ENCODE measurements around the gene CCDC88C. TPM values are rescaled to one million over a fixed set of nuclear protein-coding genes. Genes with fewer than 3 reads are reported as not detected.
A peak's percentile ranks its signal among the peaks of the same experiment; 100 is the strongest.

CCDC88C gene
- total RNA-seq, 2 donors from 2014 or later, result 32.5 to 54.4 TPM

DNA sequence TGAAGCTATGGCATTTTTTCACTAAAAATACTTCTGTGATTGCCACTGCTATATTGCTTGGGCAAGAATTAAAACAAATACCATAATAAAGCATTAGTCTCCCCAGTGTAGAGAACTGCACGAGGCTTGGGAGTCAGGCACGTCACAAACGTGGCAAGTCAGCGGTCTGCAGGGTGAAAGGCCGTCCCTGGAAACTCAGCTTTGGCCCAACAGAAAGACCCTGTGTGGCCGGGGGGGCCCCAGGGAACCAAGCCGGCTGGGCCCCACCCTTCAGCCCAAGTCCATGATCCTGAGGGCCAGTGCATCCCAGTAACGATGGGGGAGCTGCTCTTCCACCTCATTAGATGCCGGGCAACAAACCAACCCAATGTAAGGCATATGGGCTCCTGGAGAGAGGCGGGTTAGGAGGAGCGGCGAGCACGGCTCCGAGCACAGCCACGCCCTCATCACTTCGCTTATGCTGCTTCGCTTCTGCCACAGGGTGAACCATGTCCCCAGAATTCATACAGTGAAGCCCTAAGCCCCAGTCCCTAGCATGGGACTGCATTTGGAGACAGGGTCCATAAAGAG lies 122.3 kb downstream of the CCDC88C start:
- WGBS, result 96% methylated on average over 14 of the region's 17 CpGs

DNA sequence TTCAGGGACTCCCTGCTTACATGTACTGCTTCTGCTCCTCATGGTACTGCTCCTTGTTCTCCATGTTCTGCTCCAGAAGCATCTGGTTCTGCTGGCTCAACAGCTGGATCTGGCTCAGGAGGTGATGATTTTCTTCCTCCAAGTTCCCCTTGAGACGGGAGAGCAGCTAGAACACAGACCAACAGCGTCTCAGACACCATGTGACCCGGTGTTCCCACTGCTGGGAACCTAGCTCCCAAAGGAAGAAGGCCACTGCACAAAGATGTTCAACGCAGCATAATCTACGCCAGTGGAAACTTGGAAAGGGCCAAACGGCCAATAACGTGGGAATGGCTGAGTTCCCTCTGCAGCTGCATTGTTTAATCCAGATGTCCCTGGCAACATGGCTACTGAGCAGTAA lies 123.5 kb downstream of the CCDC88C start:
- DNase-seq (ENCODE audit: low spot score), result no peak
- 84% methylated on average over 7 of the region's 7 CpGs for WGBS
- Histone ChIP-seq H3K4me1 (replicated peaks) (no peaks in the 10 kb centered on the region), H3K27me3 (replicated peaks; ENCODE audit: insufficient read depth) (no peaks in the 10 kb centered on the region), H3K4me3 (no peak overlapping the region), H3K36me3 (no peaks in the 10 kb centered on the region), H3K9me3 (no peaks in the 10 kb centered on the region), H3K27ac (no peak overlapping the region)
- no peak for TF ChIP-seq POLR2A (IDR thresholded peaks at IDR 0.05)
- TF ChIP-seq POLR2AphosphoS5 (IDR thresholded peaks at IDR 0.05), result no peak
- TF ChIP-seq, protein P1, sequence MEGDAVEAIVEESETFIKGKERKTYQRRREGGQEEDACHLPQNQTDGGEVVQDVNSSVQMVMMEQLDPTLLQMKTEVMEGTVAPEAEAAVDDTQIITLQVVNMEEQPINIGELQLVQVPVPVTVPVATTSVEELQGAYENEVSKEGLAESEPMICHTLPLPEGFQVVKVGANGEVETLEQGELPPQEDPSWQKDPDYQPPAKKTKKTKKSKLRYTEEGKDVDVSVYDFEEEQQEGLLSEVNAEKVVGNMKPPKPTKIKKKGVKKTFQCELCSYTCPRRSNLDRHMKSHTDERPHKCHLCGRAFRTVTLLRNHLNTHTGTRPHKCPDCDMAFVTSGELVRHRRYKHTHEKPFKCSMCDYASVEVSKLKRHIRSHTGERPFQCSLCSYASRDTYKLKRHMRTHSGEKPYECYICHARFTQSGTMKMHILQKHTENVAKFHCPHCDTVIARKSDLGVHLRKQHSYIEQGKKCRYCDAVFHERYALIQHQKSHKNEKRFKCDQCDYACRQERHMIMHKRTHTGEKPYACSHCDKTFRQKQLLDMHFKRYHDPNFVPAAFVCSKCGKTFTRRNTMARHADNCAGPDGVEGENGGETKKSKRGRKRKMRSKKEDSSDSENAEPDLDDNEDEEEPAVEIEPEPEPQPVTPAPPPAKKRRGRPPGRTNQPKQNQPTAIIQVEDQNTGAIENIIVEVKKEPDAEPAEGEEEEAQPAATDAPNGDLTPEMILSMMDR (IDR thresholded peaks at IDR 0.05), result no peak
- intact Hi-C loops (cut with DNase I), result no loop called here

More for the DNA sequence above, 122.3 kb downstream of the CCDC88C start:
- no peak for DNase-seq (ENCODE audit: low spot score)
- no peak overlapping the region for H3K27ac ChIP-seq
- H3K27me3 ChIP-seq (replicated peaks; ENCODE audit: insufficient read depth), result no peaks in the 10 kb centered on the region
- H3K36me3 ChIP-seq, result no peaks in the 10 kb centered on the region
- no peak for TF ChIP-seq POLR2A (IDR thresholded peaks at IDR 0.05)
- TF ChIP-seq, protein P1 (IDR thresholded peaks at IDR 0.05), result no peak
- no peak for TF ChIP-seq POLR2AphosphoS5 (IDR thresholded peaks at IDR 0.05)
- no peak overlapping the region for H3K4me3 ChIP-seq
- no peaks in the 10 kb centered on the region for H3K9me3 ChIP-seq
- intact Hi-C loops (cut with DNase I), result no loop called here
- H3K4me1 ChIP-seq (replicated peaks), result no peaks in the 10 kb centered on the region

DNA sequence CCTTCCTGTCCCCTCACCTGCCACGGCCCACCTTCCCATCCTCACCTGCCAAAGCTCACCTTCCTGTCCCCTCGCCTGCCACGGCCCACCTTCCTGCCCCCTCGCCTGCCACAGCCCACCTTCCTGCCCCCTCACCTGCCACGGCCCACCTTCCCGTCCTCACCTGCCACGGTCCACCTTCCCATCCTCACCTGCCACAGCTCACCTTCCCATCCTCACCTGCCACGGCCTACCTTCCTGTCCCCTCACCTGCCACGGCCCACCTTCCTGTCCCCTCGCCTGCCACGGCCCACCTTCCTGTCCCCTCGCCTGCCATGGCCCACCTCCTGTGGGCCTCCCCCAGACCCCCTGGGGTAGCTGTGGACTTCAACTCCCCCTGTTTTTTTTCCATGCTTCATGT lies 124.3 kb downstream of the CCDC88C start:
- Histone ChIP-seq H3K27me3 (replicated peaks; ENCODE audit: insufficient read depth) (no peaks in the 10 kb centered on the region), H3K36me3 (no peaks in the 10 kb centered on the region), H3K9me3 (no peaks in the 10 kb centered on the region), H3K4me1 (replicated peaks) (no peaks in the 10 kb centered on the region), H3K27ac (no peak overlapping the region), H3K4me3 (no peak overlapping the region)
- 27% methylated on average over 12 of the region's 12 CpGs for WGBS
- intact Hi-C loops (cut with DNase I), result no loop called here
- TF ChIP-seq POLR2AphosphoS5 (IDR thresholded peaks at IDR 0.05) (no peak), POLR2A (IDR thresholded peaks at IDR 0.05) (no peak)
- TF ChIP-seq, protein P1 (IDR thresholded peaks at IDR 0.05), result no peak
- DNase-seq (ENCODE audit: low spot score), result no peak

DNA sequence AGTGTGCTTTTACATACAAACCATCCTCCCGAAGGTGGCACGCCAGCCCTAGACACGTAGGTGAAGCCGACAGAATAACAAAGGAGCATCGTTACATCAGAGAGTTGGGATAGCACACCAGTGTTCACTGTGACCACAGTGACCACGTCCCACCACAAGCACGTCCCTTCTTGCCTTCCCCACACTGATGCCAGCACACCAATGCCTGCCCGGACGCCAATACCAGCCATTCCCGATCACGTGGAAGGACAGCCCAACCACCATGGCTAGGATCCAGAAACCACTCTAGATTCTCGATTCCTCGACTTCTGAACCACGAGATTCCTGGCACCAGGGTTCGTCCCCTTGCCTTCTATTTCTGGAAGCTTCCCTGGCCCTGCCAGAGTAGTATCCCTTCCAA lies 125.1 kb downstream of the CCDC88C start:
- WGBS, result 75% methylated on average over 15 of the region's 15 CpGs

More for the DNA sequence above, 125.1 kb downstream of the CCDC88C start:
- H3K36me3 ChIP-seq, result no peaks in the 10 kb centered on the region
- H3K9me3 ChIP-seq, result no peaks in the 10 kb centered on the region
- DNase-seq (ENCODE audit: low spot score), result no peak
- peak overlapping the region; percentile 7 to 83 for H3K27ac ChIP-seq
- intact Hi-C loops (cut with DNase I), result no loop called here
- TF ChIP-seq, protein P1 (IDR thresholded peaks at IDR 0.05), result no peak
- no peak for TF ChIP-seq POLR2AphosphoS5 (IDR thresholded peaks at IDR 0.05)
- no peak for TF ChIP-seq POLR2A (IDR thresholded peaks at IDR 0.05)
- H3K4me3 ChIP-seq, result no peak overlapping the region
- no peaks in the 10 kb centered on the region for H3K4me1 ChIP-seq (replicated peaks)
- no peaks in the 10 kb centered on the region for H3K27me3 ChIP-seq (replicated peaks; ENCODE audit: insufficient read depth)

Measured in prostate gland (tissue), 2 donors.